Erythroblast (primary cell): ENCODE data around the gene IL19.

Experiments
- DNase-seq, 2 experiments: peaks; one replicate each; lab custom pipeline; 2025; lab: John Stamatoyannopoulos, UW
- GATA1 ChIP-seq: IDR thresholded peaks from 2 replicates; pipeline ENCODE4 v1.6.1; 2011; ENCODE audit warnings: low read depth, mild to moderate bottlenecking, control low read depth, low read length, moderate library complexity
- POLR2A ChIP-seq: IDR thresholded peaks from 2 replicates; pipeline ENCODE4 v1.6.1; 2011; ENCODE audit warnings: mild to moderate bottlenecking, low read length

The IL19 gene

GRCh38 chr1:206890125-206891060 is 119.8 kb downstream of the IL19 start:
- DNase-seq, result no peak
- TF ChIP-seq GATA1, result no peak
- TF ChIP-seq POLR2A, result no peak

- no peak for DNase-seq
- TF ChIP-seq GATA1 (no peak), POLR2A (no peak)
Measured at GRCh38 chr1:206891412-206891811, 120.8 kb downstream of the IL19 start.
